SJSA1 (cell line): Measurements from ENCODE around the gene EFCAB13. TPM values are rescaled to one million over a fixed set of nuclear protein-coding genes. Genes with fewer than 3 reads are reported as not detected.
"Not testable (repeated sequence)": the region's sequence is repeated elsewhere in the genome, so short reads cannot be mapped to it uniquely, and the experiment has no call there.

Source experiments
- DNase-seq, 2 experiments: peaks; one replicate each; pipeline ENCODE4 v3.0.0-alpha.2; 2015 to 2020; ENCODE audit warnings: low spot score in 2 of 2, low read depth in 1 of 2
- H3K27ac ChIP-seq: fragments of 250-450 bp; sonication (Bioruptor Pico); 2 replicates; pipeline ENCODE4 v1.5.1; 2020; ENCODE audit warnings: mild to moderate bottlenecking, moderate library complexity
- H3K27me3 ChIP-seq: fragments of 250-450 bp; sonication (Bioruptor Pico); replicated peaks from 2 replicates; pipeline ENCODE4 v1.5.1; 2020; ENCODE audit warnings: mild to moderate bottlenecking, moderate library complexity
- H3K36me3 ChIP-seq: fragments of 250-450 bp; sonication (Bioruptor Pico); 2 replicates; pipeline ENCODE4 v1.5.1; 2020; ENCODE audit warnings: mild to moderate bottlenecking
- H3K4me1 ChIP-seq: fragments of 250-450 bp; sonication (Bioruptor Pico); replicated peaks from 2 replicates; pipeline ENCODE4 v1.6.1; 2021; ENCODE audit warnings: mild to moderate bottlenecking
- H3K4me3 ChIP-seq: fragments of 250-450 bp; sonication (Bioruptor Pico); 2 replicates; pipeline ENCODE4 v1.5.1; 2020; ENCODE audit warnings: mild to moderate bottlenecking
- H3K9me3 ChIP-seq: fragments of 250-450 bp; sonication (Bioruptor Pico); replicated peaks from 2 replicates; pipeline ENCODE4 v1.5.1; 2020; ENCODE audit warnings: mild to moderate bottlenecking
- total RNA-seq: library from RNA; depleted of rRNA; stranded (reverse); fragments of >200 nt; shearing (Covaris generic); gene quantifications from 2 replicates; pipeline ENCODE4 v1.2.3, GENCODE V29; 2014

EFCAB13 gene
- total RNA-seq, 1 experiment from 2014 or later: 5.4 TPM

DNA sequence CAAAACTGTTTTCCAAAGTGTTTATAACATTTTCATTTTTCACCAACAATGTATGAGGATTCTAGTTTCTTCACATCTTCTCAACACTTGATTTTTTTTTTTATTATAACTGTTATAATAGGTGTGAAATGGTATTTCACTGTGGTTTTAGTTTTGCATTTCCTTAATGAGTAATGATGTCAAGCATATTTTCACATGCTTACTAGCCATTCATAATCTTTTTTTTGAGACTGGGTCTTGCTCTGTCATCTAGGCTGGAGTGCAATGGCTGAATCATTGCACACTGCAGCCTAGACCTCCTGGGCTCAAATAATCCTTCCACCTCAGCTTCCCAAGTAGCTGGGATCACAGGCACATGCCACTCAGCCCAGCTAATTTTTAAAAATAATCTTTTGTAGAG lies 65.1 kb downstream of the EFCAB13 start:
- H3K4me3 ChIP-seq: no peak overlapping the region
- H3K9me3 ChIP-seq: no peaks in the 10 kb centered on the region
- H3K27me3 ChIP-seq: no peaks in the 10 kb centered on the region
- H3K4me1 ChIP-seq: no peaks in the 10 kb centered on the region
- DNase-seq: no peak
- H3K36me3 ChIP-seq: no peaks in the 10 kb centered on the region
- H3K27ac ChIP-seq: no peak overlapping the region

DNA sequence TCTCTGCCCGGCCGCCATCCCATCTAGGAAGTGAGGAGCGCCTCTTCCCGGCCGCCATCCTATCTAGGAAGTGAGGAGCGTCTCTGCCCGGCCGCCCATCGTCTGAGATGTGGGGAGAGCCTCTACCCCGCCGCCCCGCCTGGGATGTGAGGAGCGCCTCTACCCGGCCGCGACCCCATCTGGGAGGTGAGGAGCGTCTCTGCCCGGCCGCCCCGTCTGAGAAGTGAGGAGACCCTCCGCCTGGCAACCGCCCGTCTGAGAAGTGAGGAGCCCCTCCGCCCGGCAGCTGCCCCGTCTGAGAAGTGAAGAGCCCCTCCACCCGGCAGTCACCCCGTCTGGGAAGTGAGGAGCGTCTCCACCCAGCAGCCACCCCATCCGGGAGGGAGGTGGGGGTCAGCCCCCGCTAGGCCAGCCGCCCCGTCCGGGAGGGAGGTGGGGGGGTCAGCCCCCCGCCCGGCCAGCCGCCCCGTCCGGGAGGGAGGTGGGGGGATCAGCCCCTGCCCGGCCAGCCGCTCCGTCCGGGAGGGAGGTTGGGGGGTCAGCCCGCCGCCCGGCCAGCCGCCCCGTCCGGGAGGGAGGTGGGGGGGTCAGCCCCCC lies 73.9 kb downstream of the EFCAB13 start:
- not testable (repeated sequence) for H3K9me3 ChIP-seq, H3K4me3 ChIP-seq, H3K27me3 ChIP-seq, H3K27ac ChIP-seq, DNase-seq, H3K36me3 ChIP-seq, H3K4me1 ChIP-seq

DNA sequence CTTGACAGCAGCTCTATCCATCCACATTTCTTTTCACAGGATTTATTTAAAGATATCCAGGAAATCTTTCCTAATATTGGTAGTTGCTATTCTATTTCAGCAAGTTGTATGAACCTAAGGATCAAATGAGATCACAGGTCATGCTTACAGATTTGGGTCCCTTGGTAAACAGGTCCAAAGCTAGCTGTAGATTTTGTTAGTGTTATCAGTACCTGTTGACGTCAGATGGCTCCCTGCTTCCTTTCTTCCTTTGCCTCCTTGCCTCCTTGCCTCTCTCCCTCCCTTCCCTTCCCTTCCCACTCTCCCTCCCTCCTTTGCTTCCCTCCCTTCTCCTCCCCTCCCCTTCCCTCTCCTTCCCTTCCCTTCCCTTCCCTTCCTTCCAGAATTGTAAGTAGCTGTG lies 76.6 kb downstream of the EFCAB13 start:
- Histone ChIP-seq H3K9me3 (no peaks in the 10 kb centered on the region), H3K4me3 (no peak overlapping the region), H3K36me3 (no peaks in the 10 kb centered on the region), H3K27me3 (no peaks in the 10 kb centered on the region), H3K27ac (no peak overlapping the region), H3K4me1 (no peaks in the 10 kb centered on the region)
- no peak for DNase-seq

DNA sequence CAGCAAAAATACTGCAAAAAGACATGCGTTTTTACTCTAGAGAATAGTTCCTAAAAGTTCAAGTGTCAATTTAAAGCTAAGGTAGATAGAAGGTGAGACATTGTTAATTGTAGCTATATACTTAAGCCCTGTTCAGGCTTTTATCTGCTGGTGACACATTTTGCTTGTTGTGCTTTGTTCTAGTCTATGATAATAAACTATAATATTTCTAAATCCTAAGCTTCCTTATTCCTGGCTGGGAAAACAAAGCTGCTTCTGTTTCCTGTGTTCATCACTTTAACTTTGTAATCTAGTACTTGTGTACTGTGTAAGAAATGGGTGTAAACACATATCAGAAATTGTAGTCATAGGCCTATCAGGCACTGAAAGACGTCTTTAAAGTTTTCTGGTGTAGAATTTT lies 77.3 kb downstream of the EFCAB13 start:
- H3K36me3 ChIP-seq: no peaks in the 10 kb centered on the region
- H3K4me3 ChIP-seq: no peak overlapping the region
- no peaks in the 10 kb centered on the region for H3K4me1 ChIP-seq
- no peaks in the 10 kb centered on the region for H3K27me3 ChIP-seq
- H3K27ac ChIP-seq: no peak overlapping the region
- no peak for DNase-seq
- H3K9me3 ChIP-seq: no peaks in the 10 kb centered on the region

DNA sequence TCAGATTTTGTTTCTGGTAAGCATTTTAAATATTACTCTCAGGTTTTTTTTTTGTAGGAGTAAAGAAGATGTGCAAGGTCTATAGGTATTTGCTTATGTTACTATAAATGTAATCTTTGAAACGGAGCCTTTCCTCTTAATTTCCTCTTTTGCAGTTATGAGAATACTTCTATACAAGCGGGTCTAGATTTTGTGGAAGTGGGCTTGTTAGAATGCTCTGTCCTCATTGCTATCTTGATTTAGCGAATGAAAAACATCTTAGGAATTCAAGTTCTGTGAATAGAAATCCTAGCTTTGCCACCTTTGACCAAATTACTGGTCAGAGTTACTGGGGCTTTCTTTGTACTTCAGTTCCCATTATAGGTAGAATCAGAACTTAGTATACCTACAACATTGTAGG lies 80.3 kb downstream of the EFCAB13 start:
- H3K4me3 ChIP-seq: no peak overlapping the region
- no peaks in the 10 kb centered on the region for H3K36me3 ChIP-seq
- no peak overlapping the region for H3K27ac ChIP-seq
- no peak for DNase-seq
- H3K27me3 ChIP-seq: no peaks in the 10 kb centered on the region
- H3K9me3 ChIP-seq: no peaks in the 10 kb centered on the region
- no peaks in the 10 kb centered on the region for H3K4me1 ChIP-seq

DNA sequence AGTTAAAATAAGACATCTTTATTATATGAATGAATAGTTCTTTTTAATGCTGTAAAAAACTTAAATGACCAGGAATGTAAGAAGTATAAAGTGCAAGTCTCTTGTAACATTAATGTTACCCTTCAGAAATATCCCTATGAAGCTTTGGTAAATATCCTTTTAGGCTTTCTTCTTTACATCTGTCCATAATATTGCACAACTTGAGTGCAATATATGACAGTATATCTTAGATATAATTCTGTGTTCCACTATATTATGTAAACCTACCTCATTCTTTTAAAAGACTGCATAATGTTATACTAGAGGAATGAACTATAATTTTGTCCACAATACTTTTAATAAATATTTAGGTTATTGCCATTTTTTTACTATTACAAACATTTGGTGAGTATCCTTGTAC lies 81.1 kb downstream of the EFCAB13 start:
- Histone ChIP-seq H3K27ac (no peak overlapping the region), H3K36me3 (no peaks in the 10 kb centered on the region), H3K9me3 (no peaks in the 10 kb centered on the region), H3K4me1 (no peaks in the 10 kb centered on the region), H3K27me3 (no peaks in the 10 kb centered on the region), H3K4me3 (no peak overlapping the region)
- no peak for DNase-seq

DNA sequence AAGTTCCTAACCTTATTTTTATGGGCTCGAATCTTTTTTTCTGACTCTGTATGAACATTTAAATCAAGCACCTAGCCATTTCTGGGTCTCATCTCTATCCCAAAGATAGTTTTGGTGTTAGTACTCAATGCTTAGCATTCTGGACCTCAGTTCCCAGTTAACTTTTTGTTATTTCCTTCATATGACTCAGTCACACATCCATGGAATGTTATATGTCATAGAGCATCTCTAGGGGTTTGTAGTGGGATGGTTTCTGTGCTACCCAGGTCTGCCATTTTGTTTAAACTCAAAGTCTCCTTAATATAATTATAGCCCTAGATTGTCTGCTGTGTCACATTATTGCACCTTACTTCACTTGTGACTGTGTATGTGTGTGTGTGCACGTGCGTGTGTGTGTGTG lies 90.1 kb downstream of the EFCAB13 start:
- Histone ChIP-seq H3K4me3 (no peak overlapping the region), H3K27me3 (no peaks in the 10 kb centered on the region), H3K9me3 (no peaks in the 10 kb centered on the region), H3K36me3 (no peaks in the 10 kb centered on the region), H3K27ac (no peak overlapping the region), H3K4me1 (no peaks in the 10 kb centered on the region)
- no peak for DNase-seq

DNA sequence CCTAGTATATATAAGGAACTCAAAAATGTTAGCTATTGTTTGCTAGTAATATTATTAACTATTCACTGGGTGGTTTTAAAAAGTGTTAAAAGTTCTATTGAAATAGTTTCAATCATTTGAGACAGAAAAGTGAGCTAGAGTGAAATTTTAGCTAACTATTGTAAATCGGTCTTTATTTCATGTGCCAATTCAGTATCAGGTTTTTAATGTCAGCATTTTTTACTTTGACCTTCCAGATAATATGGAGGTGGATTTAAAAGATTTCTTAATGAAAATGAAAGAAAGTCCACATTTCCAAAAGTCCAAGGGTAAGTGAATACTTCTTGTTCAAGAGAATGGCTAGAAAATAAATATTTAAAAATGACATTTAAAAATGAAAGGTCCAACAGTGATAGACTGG lies 90.9 kb downstream of the EFCAB13 start:
- H3K36me3 ChIP-seq: no peaks in the 10 kb centered on the region
- H3K4me3 ChIP-seq: no peak overlapping the region
- H3K27ac ChIP-seq: no peak overlapping the region
- no peaks in the 10 kb centered on the region for H3K27me3 ChIP-seq
- H3K9me3 ChIP-seq: no peaks in the 10 kb centered on the region
- DNase-seq: no peak
- H3K4me1 ChIP-seq: no peaks in the 10 kb centered on the region

DNA sequence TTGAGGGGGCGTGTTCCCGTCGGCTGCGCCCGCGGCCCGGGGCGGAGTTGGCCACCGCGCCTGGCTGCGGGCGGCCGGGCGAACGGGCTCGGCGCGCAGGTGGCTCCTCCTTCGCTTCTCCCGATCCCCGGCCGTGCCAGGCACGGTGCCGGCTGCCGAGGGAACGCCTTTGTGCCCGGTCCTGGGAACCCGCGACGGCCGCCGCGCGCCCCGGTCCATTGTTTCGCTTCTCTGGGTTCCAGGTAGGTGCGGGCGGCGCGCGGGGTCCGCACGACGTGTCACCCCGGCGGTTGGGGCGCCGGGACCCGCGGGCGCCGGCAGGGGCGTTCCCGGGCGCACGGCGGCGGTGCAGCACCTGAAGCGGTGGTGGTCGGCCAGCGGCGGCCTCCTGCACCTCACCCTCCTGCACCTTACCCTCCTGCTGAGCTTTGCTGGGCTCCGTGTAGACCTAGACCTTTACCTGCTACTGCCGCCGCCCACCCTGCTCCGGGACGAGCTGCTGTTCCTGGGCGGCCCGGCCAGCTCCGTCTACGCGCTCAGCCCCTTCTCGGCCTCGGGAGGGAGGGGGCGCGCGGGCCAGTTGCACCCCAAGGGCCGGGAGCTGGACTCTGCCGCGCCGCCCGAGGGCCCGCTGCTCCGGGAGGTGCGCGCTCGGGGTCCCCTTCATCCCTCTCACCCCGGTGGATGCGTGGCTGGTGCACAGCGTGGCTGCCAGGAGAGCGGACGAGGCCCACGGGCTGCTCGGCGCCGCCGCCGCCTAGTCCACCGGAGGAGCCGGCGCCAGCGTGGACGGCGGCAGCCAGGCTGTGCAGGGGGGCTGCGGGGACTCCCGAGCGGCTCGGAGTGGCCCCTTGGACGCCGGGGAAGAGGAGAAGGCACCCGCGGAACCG lies 99.9 kb downstream of the EFCAB13 start:
- no peak for DNase-seq
- H3K9me3 ChIP-seq: no peaks in the 10 kb centered on the region
- H3K4me1 ChIP-seq: no peaks in the 10 kb centered on the region
- H3K4me3 ChIP-seq: no peak overlapping the region
- H3K27ac ChIP-seq: no peak overlapping the region
- H3K27me3 ChIP-seq: no peaks in the 10 kb centered on the region
- no peaks in the 10 kb centered on the region for H3K36me3 ChIP-seq

DNA sequence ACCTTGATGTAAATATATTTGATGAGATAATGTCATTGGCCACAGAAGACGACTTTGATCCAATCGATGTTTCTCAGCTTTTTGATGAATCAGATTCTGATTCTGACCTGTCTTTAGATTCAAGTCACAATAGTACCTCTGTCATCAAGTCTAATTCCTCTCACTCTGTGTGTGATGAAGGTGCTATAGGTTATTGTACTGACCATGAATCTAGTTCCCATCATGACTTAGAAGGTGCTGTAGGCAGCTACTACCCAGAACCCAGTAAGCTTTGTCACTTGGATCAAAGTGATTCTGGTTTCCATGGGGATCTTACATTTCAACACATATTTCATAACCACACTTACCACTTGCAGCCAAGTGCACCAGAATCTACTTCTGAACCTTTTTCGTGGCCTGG lies 101.5 kb downstream of the EFCAB13 start:
- not testable (repeated sequence) for H3K9me3 ChIP-seq, H3K4me3 ChIP-seq, H3K27ac ChIP-seq, H3K4me1 ChIP-seq, H3K27me3 ChIP-seq, DNase-seq, H3K36me3 ChIP-seq

DNA sequence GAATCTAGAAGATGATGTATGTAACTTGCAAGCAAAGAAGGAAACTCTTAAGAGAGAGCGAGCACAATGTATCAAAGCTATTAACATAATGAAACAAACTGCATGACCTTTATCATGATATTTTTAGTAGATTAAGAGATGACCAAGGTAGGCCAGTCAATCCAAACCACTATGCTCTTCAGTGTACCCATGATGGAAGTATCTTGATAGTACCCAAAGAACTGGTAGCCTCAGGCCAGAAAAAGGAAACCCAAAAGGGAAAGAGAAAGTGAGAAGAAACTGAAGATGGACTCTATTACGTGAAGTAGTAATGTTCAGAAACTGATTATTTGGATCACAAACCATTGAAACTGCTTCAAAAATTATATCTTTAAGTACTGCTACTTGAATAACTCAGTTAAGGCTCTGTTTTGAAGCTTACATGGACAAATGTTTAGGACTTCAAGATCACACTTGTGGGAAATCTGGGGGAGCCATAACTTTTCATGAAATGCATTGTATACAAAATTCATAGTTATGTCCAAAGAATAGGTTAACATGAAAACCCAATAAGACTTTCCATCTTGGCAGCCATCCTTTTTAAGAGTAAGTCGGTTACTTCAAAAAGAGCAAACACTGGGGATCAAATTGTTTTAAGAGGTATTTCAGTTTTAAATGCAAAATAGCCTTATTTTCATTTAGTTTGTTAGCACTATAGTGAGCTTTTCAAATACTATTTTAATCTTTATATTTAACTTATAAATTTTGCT lies 102.3 kb downstream of the EFCAB13 start:
- H3K4me1 ChIP-seq, H3K27ac ChIP-seq, H3K36me3 ChIP-seq, H3K27me3 ChIP-seq, DNase-seq, H3K9me3 ChIP-seq, H3K4me3 ChIP-seq: not testable (repeated sequence)

DNA sequence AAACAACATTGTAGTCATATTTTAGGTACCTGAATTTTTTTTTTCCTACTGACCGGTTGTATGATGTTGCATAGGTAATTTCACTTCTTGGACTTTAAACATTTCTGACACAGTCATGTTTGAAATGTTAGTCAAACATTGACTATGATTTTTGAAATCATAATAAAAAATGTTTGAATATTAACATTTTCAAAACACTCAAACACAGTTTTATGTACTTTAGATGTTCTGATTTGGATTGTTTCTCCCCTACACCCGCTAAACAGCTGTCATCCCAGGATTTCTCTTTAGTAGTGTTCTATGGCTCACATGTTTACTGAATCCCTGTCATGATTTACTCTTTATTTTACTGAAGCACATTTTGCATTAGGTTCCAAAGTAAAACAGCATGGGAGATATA lies 104.2 kb downstream of the EFCAB13 start:
- DNase-seq: no peak
- H3K27me3 ChIP-seq: no peaks in the 10 kb centered on the region
- no peaks in the 10 kb centered on the region for H3K4me1 ChIP-seq
- no peak overlapping the region for H3K27ac ChIP-seq
- no peaks in the 10 kb centered on the region for H3K36me3 ChIP-seq
- H3K4me3 ChIP-seq: no peak overlapping the region
- no peaks in the 10 kb centered on the region for H3K9me3 ChIP-seq

DNA sequence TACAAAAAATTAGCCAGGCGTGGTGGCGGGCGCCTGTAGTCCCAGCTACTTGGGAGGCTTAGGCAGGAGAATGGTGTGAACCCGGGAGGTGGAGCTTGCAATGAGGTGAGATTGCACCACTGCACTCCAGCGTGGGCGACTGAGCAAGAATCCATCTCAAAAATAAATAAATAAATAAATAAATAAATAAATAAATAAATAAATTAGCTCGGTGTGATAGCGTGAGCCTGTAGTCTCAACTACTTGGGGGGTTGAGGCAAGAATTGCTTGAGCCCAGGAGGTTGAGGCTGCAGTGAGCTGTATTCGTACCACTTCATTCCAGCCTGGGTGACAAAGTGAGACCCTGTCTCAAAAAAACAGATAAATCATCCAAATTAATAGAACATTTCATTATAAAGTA lies 108.5 kb downstream of the EFCAB13 start:
- not testable (repeated sequence) for H3K9me3 ChIP-seq, H3K4me3 ChIP-seq, H3K27ac ChIP-seq, DNase-seq, H3K27me3 ChIP-seq, H3K36me3 ChIP-seq, H3K4me1 ChIP-seq

DNA sequence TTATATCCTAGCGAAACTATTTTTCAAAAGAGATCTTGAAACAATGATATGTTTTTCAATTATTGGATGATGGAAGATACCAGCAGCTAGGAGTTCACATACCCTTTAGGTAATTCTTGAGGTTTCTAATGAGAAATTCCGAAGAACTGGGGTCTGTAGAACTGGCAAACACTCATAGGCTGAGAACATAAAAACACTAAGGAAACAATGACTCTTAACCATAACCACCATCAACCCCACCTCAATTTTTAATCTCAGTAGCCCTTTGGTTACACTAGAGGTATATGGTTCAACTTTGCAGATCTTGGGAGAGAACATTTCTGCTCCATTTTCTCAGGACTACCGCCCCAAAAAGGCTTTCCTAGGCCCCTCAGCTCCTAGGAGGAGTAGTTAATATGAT lies 141.4 kb downstream of the EFCAB13 start:
- H3K36me3 ChIP-seq: no peaks in the 10 kb centered on the region
- no peaks in the 10 kb centered on the region for H3K27me3 ChIP-seq
- H3K9me3 ChIP-seq: no peaks in the 10 kb centered on the region
- DNase-seq: no peak
- H3K27ac ChIP-seq: no peak overlapping the region
- no peak overlapping the region for H3K4me3 ChIP-seq
- H3K4me1 ChIP-seq: no peaks in the 10 kb centered on the region
